HG03457 (cell line): ENCODE measurements around the gene TRIP10.

Experiments
- ATAC-seq: cut with Tn5 transposase; IDR thresholded peaks from one replicate; pipeline ENCODE4 v1.9.1; 2021; ENCODE audit warnings: moderate number of reproducible peaks; ENCODE audit not compliant: unreplicated experiment

The TRIP10 gene

DNA sequence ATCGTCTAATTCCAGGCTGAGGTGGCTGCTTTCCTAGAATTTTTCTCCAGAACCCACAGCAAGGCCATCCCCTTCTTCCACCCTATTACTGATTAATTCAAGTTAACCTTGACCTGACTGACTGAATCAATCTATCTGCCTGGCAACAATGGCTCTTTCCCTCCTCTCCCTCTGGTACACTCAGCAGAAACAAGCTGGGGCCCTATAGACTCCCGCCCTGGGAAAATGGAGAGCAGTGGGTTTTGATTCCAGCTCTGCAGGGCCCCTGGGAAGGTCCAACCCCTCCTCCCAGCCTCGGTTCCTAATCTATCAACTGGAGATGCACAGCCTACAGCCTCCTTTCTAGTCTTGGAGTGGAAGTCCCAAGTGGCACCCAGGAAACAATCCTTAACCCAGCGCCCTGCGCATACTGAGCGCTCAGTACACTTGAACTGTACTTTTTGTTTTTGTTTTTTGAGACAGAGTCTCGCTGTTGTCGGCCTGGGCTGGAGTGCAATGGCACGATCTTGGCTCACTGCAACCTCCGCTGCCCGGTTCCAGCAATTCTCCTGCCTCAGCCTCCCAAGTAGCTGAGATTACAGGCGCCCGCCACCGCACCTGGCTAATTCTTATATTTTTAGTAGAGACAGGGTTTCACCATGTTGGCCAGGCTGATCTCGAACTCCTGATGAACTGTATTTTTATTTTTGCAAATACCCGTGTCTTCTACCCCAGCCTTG lies 13.8 kb upstream of the TRIP10 start:
- no peak for ATAC-seq

DNA sequence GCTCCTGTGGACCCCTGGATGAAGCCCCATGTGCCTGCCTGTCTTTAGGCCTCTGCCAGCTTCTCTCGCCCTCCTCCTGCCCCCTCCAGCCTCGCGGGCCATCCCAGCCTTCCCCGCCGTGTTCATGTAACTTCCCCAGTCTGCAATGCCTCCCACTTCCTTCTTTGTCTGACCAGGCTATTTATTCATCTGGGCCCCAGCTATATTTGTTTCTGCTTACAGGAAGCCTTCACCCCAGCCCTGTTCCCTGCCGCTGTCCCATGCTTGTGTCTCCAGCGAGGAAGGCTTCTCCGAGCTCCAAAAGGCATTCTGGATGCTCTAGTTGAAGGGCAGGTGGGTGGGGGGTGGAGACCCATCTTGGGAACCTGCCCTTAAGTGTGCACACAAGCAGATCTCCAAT lies 11.1 kb upstream of the TRIP10 start:
- ATAC-seq: no peak

- ATAC-seq: no peak
Measured at GRCh38 chr19:6729573-6730152, 9.8 kb upstream of the TRIP10 start.

GRCh38 chr19:6730153-6730804 lies 9.2 kb upstream of the TRIP10 start:
- ATAC-seq: no peak

DNA sequence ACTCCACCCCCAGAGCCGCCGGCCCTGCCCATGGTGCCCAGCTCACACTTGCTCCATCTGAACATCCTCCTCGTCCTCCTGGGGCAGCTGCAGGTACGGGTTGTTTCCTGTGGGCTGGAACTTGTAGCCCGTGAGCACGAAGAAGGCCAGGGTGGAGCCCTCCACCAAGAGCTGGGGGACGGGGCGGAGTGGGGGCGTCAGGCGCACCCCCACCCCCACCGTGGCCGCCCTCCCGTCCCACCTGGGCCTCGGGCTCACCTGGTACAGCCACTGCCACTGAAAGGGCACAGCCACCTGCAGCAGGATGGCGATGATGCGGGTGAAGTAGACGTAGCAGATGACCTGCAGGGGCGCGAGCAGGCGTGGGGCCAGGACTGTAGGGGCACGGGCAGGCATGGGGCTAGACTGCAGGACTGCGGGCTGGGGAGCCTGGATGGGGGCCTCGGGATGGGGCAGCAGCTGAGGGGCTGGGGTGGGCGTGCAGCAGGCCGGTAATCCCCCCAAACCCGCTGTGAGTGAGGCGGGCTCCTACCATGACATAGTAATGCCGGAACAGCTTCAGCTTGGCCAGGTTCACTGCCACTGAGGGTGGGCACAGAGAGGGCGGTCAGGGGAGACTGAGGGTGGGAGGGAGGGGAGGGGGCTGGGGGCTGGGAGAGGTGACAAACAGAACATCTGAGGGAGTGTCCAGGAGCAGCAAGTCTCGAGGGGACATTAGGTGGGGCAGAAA lies 8.4 kb upstream of the TRIP10 start:
- ATAC-seq: no peak

GRCh38 chr19:6731822-6732221 lies 7.7 kb upstream of the TRIP10 start:
- no peak for ATAC-seq

DNA sequence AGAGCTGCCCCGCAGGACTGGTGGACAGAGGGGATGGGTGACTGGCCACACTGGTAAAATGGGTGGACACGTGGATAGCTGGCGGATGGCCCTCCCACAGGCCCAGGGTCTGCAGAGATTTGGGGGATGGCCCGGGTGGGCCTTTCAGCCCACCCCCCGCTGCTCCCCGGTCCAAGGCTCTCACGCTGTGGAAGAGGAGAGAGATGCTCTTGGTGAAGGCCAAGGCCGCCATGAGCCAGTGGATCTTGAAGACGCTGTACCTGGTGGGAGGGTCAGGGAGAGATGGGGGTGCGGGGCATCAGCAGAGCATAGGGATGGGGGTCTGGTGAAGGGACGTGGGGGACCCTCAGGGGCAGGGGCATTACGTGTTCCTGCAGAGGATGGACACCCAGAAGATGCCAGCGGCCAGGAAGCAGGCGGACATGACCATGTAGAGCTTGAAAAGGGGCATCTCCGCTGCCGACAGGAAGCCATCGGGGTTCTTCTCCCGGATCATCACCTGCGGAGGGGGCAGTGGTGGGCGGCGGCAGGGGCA lies 6.6 kb upstream of the TRIP10 start:
- no peak for ATAC-seq

DNA sequence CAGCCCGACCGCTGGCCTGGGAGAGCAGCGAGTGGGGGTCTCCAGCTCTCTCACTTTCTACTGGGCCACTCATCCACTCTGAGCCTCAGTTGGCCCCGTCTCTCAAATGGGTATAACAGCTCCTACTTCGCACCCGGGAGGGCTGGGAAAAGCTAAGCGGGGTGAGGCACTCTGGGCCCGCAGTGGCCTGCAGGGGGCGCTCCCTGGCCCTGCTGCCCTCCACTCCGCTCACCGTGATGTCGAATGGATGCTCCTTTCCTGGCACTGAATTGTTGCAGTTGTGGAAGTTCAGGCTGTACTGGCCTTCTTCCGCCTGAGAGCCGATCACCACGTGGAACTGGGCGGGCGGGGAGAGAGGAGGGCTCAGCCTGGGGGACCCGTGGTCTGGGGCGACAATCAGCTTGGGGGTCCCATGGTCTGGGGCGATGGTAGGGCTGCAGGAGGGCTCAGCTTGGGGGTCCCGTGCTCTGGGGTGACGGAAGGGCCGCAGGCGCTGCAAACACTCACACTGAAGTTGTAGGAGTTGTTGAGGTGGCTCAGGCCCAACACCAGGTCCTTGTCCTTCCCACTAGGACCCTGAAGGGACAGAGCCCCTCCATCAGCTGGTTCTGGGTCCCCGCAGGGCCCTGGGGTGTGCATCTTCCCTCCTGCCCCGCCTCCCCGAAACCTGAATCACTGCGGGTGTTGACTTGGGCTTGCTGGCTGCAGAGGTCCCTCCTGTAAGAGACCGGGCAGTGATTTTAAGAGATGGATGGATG lies 6.0 kb upstream of the TRIP10 start:
- no peak for ATAC-seq

- ATAC-seq: no peak
Measured at GRCh38 chr19:6734096-6734696, 5.3 kb upstream of the TRIP10 start.

DNA sequence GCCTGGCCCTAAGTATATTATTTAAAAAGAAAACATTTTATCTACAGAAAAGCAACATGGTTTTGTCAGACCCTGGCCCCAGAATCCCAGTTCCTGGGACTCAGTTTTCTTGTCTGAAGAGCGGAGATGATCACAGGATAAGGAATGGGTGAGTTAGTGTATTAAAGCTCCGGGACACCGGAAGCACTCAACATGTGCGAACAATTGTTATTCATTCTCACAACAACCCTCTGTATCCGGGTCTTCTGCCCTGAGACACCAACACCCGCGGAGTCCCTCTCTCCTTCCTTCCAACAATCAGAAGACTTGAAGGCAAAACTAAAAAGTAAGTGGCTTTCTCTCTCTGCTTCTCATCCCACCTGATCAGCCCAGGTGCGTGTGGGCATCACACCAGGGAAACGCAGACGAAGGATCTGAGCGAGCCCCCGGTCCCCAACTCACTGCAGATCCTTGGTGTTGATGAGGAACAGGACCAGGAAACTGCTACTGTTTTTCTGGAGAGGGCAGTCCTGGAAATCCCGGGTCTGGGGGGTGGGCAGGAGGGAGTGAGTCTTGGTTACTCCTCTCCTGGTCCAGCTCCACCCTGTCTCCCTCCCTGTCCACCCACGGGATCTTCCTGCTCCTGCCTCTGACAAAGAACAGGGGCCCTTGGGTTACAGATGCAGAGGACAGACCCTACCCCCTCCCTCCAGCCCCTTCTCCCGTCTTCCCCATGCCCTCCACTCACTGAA lies 4.1 kb upstream of the TRIP10 start:
- ATAC-seq: no peak

GRCh38 chr19:6736169-6736916 lies 3.1 kb upstream of the TRIP10 start:
- ATAC-seq: no peak

DNA sequence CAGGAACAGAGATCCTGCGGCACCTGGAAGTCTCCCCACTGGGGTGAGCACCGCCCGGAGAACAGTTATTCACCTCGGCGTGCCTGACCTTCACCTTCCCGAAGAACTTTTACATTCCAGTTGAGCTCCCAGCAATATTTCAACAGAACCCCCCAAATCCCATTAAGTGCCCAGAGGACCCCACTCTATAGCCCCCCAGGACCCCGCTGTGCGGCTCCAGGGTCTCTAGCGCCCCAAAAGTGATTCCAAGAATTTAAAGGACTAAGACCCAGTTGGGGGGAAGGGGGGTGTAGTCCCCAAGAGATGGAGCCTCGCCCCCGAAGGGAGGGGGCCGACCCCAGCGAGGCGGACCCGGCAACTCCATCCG lies 2.6 kb upstream of the TRIP10 start:
- ATAC-seq: no peak

DNA sequence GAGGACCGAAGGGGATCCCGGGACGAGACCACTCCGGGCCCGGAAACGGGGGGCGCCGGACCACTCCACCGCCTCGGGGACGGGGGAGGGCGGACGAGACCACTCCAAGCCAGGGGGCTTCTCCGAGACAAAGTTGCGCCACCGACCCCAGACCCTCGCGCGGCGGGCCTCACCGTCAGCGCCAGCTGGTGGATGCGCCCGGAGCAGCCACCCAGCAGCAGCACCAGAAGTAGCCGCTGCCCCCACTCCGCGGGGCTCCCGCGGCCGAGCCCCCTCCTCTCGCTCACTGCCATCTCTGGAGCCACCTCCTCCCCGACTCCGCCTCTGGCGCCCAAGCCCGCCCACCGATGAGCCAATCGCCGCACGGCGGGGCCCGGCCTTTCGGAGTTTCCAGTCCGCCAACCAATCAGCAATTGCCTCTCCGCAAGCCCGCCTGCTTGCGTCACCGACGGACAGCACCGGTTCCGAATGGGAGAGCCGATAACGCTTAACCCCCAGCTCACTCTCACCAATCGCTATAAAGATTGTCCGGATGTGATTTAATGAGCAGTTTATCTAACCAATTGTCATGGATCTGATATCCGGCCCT lies 2.1 kb upstream of the TRIP10 start, which contains the start of gene GPR108:
Gene GPR108 (minus strand): TSS at position 297 of the 589 bp plus-strand sequence. CDS start 4 bp downstream, at position 293.
- ATAC-seq: peak; percentile 43

- ATAC-seq: no peak
Measured at GRCh38 chr19:6737873-6738786, 1.4 kb upstream of the TRIP10 start.

GRCh38 chr19:6738787-6739389 lies 592 bp upstream of the TRIP10 start:
- no peak for ATAC-seq

DNA sequence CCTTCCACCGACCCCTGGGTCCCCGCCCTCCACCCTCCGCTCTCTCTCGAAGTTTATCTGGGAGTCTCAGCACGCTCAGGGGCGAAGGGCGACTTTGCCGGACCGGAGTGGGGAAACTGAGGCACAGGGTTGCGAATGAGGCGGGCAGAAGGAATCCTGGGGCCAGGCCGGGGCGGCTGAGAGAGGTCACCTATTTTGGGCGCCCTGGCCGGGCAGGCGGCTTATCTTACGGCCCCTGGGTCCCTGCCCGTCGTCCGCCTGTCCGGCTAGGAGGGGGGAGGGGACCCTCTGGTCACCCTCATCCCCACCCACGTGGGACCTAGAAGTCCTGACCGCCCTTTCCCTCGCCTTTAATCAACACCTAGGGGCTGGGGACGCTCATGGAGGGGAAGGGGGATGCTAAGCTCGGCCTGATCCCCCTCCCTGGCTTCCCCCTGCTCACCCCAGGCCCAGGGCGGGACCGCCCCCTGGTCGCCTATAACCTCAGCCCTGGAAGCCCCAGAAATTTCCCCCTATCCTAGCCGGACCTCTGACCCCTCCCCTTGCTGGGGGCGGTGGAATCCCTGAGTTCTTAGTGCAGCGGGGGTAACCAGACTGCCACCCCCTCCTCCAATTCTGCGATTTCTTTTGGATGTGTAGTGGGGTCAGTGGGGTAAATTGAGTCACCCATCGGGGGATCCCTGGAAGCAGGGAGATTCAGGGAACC lies 556 bp downstream of the TRIP10 start:
- no peak for ATAC-seq
